K562 (cell line): ENCODE data around the gene DRC1.

ENCODE experiments used
- DNMT1 ChIP-seq: fragments of 450-650 bp; IDR thresholded peaks from 2 replicates; pipeline ENCODE4 v1.6.1; 2016; ENCODE audit warnings: antibody characterized with exemption, mild to moderate bottlenecking
- EP300 ChIP-seq: IDR thresholded peaks from 2 replicates; pipeline ENCODE4 v1.6.1; 2012; ENCODE audit warnings: low read length, improper control_type of control experiment
- UBTF ChIP-seq, 2 experiments: IDR thresholded peaks; 2 replicates each; pipeline ENCODE4 v1.6.1; 2012; ENCODE audit warnings: improper control_type of control experiment in 2 of 2, low read depth in 2 of 2, low read length in 2 of 2, borderline replicate concordance in 1 of 2
- TF ChIP-seq, protein P1 (sequence below), 3 experiments: IDR thresholded peaks in 2 of 3; conservative IDR thresholded peaks in 1 of 3; 2 replicates each; pipeline ENCODE4 v1.5.1; 2011 to 2012; ENCODE audit warnings: low read length in 3 of 3, mild to moderate bottlenecking in 3 of 3, control low read depth in 2 of 3, improper control_type of control experiment in 1 of 3, inconsistent platforms in 1 of 3, low read depth in 1 of 3, mixed read lengths in 1 of 3, moderate library complexity in 1 of 3; ENCODE audit not compliant: insufficient read depth in 2 of 3

- TF ChIP-seq DNMT1: no peak
- TF ChIP-seq UBTF (IDR thresholded peaks at IDR 0.05; ENCODE audit: borderline replicate concordance in 1 of 2, low read depth in 2 of 2, low read length in 2 of 2): no peak
- TF ChIP-seq, protein P1, sequence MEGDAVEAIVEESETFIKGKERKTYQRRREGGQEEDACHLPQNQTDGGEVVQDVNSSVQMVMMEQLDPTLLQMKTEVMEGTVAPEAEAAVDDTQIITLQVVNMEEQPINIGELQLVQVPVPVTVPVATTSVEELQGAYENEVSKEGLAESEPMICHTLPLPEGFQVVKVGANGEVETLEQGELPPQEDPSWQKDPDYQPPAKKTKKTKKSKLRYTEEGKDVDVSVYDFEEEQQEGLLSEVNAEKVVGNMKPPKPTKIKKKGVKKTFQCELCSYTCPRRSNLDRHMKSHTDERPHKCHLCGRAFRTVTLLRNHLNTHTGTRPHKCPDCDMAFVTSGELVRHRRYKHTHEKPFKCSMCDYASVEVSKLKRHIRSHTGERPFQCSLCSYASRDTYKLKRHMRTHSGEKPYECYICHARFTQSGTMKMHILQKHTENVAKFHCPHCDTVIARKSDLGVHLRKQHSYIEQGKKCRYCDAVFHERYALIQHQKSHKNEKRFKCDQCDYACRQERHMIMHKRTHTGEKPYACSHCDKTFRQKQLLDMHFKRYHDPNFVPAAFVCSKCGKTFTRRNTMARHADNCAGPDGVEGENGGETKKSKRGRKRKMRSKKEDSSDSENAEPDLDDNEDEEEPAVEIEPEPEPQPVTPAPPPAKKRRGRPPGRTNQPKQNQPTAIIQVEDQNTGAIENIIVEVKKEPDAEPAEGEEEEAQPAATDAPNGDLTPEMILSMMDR (IDR thresholded peaks at IDR 0.05 in 2 of 3, conservative IDR thresholded peaks at IDR 0.05 in 1 of 3; ENCODE audit: insufficient read depth in 2 of 3, low read depth in 1 of 3, low read length in 3 of 3): no peak
- no peak for TF ChIP-seq EP300
These were observed 30.6 kb downstream of the DRC1 start for GRCh38 chr2:26432363-26432762.
